Choroid plexus epithelial cell (primary cell): ENCODE results near the gene TOX3.

ENCODE experiments used
- DNase-seq: peaks from one replicate; pipeline ENCODE4 v3.0.0-alpha.2; 2010; ENCODE audit warnings: low read depth
- H3K4me3 ChIP-seq: 2 replicates; pipeline ENCODE4 v1.5.1; 2011; ENCODE audit warnings: low read depth, mild to moderate bottlenecking, control low read depth, low read length, moderate library complexity
- TF ChIP-seq, protein P1 (sequence below): conservative IDR thresholded peaks from 2 replicates; pipeline ENCODE4 v1.5.1; 2011; ENCODE audit warnings: low read depth, mild to moderate bottlenecking, control low read depth, inconsistent platforms, low read length, moderate library complexity

TOX3 gene

DNA sequence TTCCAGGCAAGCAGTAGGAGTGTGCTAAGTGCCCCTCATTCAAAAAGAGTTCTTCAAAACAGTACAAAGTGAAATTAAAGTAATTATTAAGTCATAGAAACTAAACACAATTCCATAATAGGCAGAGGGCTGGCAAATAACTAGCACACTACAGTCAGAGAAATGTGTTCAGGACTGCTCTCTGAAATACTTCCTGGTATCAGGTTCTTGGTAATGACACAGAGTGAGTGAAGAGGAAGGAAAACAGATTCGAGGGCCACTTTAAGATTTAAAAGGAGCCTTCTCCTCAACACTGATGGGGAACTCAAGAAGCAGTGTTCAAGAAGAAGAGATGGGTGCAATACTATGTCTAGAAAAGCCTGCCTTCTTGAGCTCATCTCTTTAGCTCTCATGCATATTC lies 139.2 kb downstream of the TOX3 start:
- DNase-seq: no peak
- no peak overlapping the region for H3K4me3 ChIP-seq
- TF ChIP-seq, protein P1, sequence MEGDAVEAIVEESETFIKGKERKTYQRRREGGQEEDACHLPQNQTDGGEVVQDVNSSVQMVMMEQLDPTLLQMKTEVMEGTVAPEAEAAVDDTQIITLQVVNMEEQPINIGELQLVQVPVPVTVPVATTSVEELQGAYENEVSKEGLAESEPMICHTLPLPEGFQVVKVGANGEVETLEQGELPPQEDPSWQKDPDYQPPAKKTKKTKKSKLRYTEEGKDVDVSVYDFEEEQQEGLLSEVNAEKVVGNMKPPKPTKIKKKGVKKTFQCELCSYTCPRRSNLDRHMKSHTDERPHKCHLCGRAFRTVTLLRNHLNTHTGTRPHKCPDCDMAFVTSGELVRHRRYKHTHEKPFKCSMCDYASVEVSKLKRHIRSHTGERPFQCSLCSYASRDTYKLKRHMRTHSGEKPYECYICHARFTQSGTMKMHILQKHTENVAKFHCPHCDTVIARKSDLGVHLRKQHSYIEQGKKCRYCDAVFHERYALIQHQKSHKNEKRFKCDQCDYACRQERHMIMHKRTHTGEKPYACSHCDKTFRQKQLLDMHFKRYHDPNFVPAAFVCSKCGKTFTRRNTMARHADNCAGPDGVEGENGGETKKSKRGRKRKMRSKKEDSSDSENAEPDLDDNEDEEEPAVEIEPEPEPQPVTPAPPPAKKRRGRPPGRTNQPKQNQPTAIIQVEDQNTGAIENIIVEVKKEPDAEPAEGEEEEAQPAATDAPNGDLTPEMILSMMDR: no peak

DNA sequence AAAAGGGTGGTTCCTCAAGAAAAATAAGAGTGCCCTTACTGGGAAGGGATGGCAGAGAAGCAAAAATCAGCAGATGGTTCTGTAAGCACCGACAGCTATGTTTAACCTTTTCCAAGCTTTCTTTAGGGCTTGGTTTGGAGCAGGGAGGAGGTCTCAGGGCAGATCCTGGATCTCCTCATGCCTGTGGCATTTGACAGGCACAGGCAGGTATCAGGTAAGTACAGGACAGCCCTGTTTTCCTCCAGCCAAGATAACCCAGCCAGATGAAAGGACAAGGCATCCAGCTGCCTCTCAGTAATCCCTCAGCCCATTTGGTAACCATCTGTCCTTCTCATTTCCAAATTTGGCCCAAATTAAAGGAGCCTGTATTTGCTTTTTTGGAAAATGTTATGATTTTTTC lies 141.5 kb downstream of the TOX3 start:
- DNase-seq: no peak
- TF ChIP-seq, protein P1: no peak
- H3K4me3 ChIP-seq: no peak overlapping the region

GRCh38 chr16:52404546-52404945 lies 142.4 kb downstream of the TOX3 start:
- TF ChIP-seq, protein P1: no peak
- H3K4me3 ChIP-seq: no peak overlapping the region
- DNase-seq: no peak

DNA sequence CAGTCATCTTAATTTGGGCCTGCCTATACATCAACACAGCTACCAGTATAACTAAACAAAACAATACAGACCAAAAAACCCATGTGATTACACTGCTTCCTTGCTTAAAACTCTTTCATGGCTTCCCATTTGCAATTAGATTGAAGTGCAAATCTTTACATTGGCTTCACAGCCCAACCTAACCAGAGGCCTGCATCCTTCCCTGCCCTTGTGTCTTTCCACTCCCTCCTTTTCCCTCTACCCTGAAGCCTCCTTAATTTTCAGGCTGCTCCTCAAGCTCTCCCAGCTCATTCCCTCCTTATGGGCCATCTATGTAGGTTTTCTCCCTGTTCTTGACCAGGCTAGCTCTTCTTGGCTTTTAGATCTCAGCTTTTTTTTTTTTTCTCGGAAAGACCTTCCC lies 147.8 kb downstream of the TOX3 start:
- no peak overlapping the region for H3K4me3 ChIP-seq
- TF ChIP-seq, protein P1: no peak
- DNase-seq: no peak

DNA sequence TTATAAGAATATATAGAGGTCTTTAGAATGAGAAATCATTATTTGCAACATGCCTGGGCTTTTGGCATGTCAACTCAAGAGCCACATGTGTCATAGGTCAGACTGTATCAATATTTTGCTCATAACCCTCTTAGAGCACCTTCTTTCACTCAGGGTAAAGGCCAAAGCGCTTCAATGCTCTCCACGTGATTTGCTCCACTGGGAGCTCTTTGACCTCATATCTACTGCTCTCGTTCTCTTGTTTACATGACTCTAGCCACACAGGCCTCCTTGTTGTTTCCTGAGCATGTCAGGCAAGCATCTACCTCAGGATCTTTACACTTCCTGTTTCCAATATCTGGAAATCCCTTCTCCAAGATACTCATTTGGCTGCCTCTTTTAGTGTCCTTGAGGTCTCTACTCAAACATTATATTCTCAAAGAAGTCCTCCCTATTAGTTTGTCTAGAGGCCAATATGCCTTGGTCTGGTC lies 148.4 kb downstream of the TOX3 start:
- DNase-seq: no peak
- H3K4me3 ChIP-seq: no peak overlapping the region
- TF ChIP-seq, protein P1: no peak

DNA sequence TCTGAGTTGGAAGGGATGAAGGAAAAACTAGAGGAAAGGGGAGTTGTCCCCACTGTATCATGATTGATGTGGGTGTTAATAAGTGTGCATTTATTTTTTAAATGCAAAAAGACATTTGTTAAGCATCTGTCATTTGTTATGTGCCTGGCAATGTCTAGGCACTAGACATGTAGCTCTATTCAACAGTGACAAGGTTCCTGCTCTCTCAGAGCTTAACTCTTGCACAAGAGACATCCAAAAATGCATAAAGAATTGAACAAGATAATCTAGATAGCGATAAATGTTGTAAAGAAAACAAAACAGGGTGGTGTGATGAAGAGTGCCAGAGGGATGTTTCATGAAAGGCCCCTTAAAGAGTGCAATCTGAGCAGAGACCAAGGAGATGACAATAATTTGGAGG lies 148.9 kb downstream of the TOX3 start:
- DNase-seq: no peak
- TF ChIP-seq, protein P1: no peak
- H3K4me3 ChIP-seq: no peak overlapping the region

DNA sequence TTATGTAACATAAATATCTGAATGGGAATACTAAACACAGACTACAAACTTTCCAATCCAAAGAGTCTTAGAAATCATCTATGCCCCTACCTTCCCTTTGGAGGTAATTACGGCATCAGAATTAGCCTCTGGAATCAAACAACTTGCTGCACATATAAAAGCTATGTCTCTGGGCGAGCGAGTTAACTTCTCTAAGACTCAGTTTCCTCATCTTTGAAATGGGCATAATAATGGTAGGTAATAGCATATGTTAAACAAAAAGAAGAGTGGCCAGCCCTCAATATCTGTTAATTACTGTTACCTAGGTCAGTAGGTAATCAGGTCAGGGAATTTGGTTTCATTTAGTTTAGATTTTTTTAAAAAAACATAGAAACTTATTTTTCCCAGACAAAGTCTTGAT lies 153.5 kb downstream of the TOX3 start:
- no peak overlapping the region for H3K4me3 ChIP-seq
- TF ChIP-seq, protein P1: no peak

More for the DNA sequence above, 153.5 kb downstream of the TOX3 start:
- DNase-seq: no peak
